DMS53 (cell line): Measurements from ENCODE around the gene GLDC.
"Not testable (repeated sequence)": the region's sequence is repeated elsewhere in the genome, so short reads cannot be mapped to it uniquely, and the experiment has no call there.

Source experiments
- DNase-seq: peaks from one replicate; lab custom pipeline; 2025; lab: John Stamatoyannopoulos, UW

GLDC gene

DNA sequence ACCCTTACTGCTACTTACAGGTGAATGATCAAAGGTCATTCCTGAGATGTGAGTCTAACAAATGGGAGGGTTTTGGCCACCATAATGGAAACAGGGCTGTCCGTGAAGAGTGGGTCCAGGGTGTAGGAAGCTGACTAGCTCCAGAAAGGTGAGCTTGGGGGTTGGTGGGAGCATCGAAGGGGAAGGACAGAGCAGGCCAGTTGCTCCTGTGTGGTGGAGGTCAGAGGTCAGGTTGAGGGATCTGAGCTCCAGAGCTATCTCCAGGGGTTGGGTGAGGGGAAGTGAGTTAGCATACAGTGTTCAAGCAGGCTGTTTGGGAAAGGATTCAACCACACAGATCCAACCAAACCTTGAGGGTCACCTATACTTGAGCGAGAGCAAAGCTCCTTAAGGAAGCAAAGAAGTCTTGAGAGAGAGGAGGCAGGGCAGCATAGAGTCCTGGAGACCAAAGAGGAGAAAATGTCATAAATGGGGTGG lies 18.7 kb upstream of the GLDC start:
- no peak for DNase-seq

DNA sequence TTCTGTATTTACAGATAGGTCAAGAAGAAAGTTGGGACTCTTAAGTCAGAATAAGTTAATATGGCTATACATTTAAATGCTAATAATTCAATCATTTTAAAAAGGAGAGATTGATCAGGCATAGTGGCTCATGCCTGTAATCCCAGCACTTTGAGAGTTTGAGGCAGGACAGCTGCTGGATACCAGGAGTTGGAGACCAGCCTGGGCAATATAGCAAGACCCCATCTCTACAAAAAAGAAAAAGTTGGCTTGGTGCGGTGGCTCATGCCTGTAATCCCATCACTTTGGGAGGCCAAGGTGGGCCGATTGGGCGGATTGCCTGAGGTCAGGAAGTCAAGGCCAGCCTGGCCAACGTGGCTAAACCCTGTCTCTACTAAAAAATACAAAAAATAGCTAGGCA lies 15.0 kb upstream of the GLDC start:
- no peak for DNase-seq

DNA sequence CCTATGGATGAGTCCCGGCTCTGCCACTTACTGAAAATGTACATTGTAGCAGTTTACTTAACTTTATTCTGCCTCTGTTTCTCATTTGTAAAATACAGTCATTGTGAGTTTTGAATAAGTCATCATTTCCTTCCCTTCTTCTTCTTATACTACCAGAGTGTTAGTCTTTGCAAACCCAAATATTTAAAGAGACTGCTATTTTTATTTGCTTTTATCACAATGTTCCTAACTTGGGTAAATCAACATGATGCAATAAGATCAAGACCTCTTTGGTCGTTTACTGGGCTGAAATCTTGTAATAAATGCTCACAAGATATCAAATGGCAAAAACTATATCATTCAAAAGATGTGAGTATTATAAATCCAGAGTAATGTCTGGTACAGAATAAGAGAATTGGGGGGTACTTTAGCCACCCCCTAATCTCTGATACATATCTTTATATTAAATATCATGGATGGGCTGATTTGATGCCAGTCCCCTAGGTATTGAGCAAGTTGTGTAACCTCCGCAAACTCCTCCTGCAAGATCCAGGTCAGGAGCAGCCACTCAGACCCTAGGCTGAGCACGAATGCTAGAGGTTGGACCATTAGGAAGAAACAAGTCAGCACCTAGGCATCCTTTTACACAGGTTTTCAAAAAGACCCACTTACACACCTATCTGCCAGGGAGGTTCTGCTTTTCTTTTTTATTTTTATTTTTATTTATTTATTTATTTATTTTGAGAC lies 13.3 kb upstream of the GLDC start:
- DNase-seq = no peak

DNA sequence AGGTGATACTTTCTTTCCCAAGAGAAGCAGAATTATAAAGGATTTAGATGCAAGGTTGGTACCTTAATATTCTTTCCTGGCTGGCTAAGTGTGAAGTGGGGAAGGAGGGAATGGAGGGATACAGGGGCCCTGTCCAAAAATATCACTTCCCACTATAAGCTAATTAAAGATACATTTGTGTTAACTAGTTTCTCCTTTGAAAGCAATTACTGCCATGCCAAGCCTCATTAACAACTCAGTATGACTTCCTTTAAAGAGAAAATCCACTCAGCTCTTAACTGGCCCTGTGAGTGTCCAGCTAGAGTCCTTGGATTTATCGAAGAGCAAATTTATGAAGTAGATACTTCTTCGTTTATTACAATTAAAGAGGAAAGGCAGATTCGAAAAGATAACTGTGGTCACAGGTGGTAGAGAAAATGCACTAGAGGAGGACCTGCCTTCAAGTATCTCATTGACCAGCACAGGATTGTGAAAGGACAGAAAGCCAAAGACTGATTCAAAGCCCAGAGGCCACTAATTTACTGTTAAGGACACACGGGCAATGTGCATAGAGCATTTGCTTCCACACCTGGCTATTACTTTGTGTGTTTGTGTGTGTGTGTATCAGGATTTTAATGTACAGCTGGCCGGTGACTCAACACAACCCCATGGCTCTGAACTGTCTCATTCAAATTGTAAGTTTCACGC lies 11.2 kb upstream of the GLDC start:
- no peak for DNase-seq

DNA sequence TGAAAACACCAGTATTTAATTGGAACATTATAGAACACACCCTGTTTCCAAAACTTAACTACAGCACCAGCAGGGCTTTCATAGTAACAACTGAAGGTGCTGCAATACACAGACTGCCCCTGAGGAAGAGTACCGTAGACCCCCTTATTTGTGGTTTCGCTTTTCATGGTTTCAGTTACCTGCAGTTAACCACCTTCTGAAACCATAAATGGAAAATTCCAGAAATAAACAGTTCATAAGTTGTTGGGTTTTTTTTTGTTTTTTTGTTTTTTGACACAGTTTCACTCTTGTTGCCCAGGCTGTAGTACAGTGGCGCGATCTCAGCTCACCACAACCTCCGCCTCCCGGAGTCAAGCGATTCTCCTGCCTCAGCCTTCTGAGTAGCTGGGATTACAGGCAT lies 9.5 kb upstream of the GLDC start:
- no peak for DNase-seq

DNA sequence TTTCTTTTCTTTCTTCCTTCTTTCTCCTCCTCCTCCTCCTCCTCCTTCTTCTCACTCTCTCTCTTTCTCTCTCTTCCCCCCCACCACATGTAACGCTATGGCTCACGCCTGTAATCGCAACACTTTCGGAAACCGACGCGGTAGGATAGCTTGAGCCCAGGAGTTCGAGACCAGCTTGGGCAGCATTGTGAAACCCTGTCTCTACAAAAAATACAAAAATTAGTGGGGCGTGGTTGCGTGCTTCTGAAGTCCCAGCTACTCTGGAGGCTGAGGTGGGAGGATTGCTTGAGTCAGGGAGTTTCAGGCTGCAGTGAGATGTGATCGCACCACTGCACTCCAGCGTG lies 736 bp upstream of the GLDC start:
- DNase-seq = peak; percentile 54

DNA sequence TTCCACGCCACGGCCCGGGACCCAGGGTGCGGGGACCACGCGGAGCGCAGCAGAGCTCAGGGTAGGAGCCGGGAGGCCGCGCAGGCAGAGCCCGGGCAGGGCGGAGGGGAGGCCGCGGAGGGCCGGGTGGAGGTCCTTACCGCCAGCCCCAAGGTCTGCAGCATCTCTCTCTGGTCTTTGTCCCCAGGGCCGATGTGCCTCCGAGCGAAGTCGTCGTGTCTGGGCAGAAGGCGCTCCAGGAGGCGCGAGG lies 499 bp downstream of the GLDC start:
- DNase-seq = not testable (repeated sequence)

DNA sequence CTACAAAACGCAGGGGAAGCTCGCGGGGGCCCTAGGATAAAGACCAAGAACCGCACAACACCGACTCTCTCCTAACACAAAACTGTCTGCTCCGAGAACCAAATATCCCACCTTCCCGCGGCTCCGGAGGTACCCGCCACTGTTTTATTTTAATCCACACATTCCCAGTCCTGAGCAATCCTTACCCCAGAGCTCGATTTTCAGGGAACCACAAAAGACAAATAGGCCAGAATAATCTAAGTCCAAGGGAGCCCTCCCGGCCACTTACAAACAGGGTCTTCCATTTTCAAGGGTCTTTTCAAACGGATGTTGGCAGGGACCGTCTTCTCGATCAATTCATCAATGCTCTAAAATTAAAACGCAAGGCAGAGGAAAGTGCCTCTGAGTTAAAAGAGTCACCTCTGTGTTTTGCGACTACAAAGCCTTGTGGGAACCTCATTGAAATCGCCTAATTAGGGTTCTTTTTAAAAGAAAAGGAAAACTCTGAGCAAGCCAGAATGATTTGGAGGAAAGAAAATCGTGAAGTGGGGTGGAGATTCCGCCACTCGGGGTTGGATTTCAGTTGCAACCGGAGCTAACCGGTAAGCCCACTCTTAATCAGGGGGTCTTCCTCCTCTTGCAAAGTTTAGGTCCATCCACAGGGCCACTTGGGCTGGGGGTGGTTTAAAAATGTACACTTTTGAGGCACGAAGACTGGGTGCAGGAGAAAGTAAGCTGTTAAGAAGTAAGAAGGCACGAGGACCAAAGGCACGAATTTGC lies 1.0 kb downstream of the GLDC start:
- no peak for DNase-seq

DNA sequence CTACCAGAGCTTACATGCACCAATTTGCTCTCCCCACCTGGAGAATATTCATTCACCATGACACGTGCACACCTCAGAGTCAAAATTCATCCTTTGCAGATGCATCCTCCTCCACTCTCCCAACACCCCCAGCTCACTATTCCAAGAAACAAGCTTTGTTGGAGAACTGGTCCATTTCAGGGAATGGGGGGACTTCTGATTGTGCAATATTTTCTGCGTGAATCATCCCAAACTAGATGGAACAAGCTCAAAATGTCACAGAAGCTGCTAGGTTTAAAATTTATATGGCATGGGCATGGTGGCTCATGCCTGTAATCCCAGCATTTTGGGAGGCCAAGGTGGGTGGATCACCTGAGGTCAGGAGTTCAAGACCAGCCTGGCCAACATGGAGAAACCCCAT lies 3.6 kb downstream of the GLDC start:
- DNase-seq = no peak

DNA sequence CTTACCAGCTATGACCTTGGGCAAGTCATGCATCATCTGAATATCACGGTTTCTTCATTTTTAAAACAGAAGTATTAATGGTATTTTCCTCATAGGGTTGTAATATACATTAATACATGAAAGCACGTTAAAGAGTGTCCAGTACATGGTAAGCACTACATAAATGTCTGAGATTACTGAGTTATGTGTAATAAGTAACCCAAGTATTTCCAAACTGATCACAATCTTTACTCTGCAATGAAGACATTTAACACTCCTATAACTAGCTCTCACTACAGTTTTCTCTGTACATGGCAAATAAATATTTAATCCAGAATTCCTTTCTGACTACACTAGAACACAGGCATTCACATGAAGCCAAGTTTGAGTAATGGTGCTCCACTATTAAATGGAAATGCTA lies 4.0 kb downstream of the GLDC start:
- DNase-seq = no peak

DNA sequence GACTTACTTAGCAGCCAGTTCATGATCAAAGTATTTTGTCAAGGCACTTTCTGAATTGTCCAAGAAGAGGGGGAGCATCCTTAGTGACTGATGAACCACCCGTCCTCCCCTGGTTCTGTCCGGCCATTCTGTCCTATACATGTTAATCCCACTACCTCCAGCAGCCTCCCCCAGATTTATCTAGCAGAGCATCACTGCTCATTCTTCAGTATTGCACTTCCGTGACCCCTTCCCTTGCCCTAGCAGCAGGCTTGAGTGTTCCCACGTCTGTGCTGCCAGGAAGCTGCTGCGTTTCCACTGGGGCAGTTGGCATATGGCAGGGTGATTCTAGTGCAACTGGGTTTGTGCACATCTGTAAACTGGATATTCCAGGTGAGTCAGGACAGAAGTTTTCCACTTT lies 4.5 kb downstream of the GLDC start:
- no peak for DNase-seq

DNA sequence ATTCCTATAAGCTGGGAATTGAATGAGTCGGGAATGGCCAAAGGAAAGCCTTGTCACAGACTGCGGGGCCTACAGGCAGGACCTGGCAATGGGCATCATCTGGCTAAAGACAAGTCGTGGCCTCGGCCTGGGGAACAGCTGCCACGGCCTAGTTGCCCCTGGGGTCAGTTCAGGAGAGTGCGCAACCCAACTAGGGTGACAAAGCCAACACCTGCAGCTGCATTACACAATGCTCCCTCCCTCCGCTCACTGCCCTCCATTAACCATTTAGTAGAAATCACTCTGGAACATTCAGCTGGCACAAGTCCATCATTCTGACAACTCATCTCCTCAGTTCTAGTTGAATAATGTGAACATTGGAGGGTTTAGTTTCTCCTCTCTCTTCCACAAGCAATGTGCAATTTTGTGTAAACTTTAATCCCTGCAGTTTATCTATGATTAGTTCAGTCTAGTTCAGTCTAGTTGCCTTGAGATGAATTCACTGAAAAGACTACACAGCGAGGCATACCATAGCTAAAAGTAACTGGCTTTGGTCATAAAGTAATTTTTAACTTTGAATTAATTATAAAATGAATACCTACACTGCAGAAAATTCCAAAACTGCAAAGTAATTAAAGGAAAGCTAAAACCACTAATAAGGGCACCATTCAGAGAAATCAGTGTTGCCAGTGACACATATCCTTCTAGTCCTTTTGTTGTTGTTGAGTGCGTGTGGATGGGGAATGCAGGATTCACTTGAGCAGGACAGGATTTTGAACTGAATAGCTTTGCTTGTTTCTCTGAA lies 5.1 kb downstream of the GLDC start:
- no peak for DNase-seq

DNA sequence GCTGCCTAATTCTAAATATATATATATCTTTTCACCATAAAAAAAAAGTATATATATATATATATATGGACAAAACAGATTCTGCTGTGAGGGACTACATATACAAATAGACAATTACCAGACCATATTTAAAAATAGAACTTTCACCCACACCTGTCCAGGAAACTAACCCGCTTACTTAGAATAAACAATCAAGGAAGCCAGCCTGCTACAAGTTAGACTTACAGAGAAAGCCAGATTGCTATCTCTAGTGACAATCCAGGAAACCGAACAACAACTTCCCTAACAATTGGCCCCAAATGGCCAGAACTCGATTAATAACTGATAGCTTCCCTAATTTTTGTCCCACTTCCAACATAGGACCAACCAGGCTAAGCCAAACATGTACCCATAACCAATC lies 5.9 kb downstream of the GLDC start:
- DNase-seq = no peak

DNA sequence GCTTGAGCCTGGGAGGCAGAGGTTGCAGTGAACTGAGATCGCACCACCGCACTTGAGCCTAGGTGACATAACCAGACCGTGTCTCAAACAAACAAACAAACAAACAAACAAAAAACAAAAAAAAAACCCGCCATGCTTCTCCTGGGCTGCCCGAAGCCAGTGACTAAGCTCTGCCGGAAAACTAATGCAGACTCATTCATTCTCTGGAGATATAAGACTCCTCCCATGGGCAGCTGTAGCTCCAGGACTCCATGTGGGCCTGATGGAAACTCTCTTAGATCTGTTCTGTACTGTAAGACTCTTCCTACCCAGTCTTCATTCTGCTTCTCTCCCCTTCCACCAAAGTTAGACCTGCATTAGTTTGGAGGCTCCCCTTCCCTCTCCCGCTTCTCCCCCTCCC lies 11.1 kb downstream of the GLDC start:
- DNase-seq = no peak

DNA sequence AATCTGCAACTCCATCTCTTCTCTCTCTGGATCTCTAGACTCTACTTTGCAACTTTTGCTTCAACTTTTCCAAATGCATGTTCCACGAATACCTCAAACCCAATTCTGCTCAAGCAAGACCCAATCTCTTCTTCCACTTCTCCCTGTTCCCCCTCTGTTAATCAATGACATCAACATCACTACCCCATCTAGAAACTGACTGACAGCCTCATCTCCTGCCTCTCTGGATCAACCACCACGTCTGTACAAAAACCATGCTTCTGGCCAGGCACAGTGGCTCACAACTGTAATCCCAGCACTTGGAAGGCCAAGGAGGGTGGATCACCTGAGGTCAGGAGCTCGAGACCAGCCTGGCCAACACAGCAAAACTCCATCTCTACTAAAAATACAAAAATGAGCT lies 12.2 kb downstream of the GLDC start:
- DNase-seq = no peak

DNA sequence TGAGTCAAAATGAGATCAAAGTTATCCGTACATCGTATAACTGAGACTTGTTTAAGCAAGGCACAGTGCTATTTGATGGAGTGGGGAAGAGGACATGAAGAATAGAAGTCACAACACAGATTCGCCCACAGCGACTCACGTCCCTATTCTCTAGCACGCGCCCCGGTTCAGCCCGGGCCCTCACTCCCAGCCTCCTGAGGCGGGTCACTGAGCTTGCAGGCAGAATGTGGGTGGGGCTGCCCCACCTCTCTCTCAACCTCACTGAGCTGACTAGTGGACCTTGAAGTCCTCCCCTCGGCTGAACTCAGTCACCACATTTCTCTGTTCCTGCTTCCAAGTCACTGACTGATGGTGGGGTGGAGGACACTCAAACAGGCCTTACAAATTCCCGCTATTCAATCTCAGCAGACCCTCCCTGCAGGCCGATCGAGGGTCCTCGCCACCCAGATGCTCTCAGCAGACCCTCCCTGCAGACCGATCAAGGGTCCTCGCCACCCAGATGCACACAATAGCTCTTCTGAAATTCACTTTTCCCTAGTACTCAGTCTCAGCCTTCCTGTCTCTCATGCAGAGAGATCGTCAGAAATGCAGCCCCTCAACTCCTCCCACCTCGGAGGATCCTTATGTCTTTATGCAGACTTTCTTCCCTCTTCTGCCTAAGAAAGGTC lies 12.9 kb downstream of the GLDC start:
- no peak for DNase-seq

DNA sequence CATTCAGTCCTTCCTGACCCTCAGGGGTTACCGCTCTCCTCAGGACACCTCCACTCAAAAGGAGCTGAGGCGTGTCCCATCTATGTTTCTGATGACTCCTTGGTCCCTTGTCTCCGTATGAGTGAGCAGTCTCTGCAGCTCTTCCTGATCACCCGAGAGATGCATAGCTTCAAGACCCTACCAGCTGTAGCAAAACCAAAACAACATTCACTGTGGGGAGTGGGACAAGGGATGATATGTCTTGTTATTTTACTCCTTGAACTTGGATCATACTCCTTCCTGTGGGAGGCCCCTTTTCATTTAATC lies 14.4 kb downstream of the GLDC start:
- no peak for DNase-seq

DNA sequence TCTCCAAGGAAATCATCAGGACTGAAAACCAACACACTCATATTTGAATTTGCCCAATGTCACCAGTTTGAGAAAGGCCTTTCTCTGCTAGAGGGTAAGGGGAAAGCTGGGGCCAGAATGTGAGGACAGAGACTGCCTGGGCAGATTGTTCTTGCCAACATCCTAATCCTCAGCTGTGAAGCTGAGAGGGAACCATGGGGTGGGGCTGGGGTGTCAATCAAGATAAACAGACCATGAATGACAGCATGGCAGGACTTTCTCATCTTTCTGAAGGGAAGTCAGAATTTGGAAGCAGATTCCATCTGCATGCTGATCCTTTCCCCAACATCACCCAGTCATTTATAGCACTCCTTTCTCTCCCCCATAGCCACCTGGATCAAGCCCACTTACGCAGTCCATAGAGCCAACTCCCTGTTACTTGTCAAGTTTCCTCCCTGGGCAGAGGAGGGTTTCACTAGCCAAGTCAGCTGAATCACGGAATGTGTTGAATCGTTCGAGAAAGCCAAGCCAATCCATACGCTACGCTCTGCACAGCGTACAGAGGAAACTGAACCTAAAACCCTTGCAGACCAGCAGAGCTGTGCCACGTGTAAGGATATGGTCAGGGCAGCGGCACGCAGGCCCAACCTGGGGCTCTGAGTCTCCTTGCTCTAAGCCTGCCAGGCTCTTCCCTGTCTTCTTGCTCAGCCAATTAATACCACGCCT lies 14.9 kb downstream of the GLDC start:
- no peak for DNase-seq

DNA sequence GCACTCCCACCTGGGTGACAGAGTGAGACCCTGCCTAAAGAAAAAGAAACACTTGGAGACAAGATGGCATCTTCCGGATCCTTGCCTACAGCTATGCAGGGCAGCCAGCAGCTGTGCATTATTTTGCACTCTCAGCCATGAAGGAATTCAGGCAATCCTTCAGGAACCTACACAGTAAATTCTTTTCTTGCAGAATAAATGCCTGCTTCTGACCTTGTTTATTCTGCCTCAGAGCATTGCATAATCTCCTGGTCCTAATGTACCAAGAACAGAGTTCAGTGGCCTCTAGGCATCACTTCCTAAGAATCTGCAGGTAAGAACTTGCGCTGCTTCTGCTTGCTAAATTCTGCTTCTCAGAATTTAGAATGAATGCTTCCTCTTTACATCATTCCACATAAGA lies 16.8 kb downstream of the GLDC start:
- no peak for DNase-seq

DNA sequence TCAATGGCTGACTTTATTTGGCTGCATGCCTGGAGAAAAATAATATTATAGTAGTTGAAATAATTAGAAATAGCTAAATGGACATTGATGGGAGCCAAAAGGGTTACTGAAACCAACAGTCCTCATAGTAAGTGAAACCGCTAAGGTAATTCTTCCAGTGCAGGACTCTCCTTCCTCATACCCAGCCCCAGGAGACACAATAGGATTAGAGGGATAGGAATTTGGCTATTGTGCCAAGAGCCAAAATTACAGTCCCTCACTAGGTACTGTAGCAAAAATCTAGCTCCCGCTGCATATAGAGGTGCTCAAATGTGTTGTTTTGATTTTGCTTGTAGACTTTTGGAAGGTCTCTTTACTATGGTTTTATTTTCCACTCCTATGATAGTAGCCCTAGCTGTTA lies 20.2 kb downstream of the GLDC start:
- DNase-seq = no peak

DNA sequence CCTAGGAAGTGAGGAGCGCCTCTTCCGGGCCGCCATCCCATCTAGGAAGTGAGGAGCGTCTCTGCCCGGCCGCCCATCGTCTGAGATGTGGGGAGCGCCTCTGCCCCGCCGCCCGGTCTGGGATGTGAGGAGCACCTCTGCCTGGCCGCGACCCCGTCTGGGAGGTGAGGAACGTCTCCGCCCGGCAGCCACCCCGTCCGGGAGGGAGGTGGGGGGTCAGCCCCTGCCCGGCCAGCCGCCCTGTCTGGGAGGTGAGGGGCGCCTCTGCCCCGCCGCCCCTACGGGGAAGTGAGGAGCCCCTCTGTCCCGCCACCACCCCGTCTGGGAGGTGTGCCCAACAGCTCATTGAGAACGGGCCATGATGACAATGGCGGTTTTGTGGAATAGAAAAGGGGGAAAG lies 22.7 kb downstream of the GLDC start:
- not testable (repeated sequence) for DNase-seq

DNA sequence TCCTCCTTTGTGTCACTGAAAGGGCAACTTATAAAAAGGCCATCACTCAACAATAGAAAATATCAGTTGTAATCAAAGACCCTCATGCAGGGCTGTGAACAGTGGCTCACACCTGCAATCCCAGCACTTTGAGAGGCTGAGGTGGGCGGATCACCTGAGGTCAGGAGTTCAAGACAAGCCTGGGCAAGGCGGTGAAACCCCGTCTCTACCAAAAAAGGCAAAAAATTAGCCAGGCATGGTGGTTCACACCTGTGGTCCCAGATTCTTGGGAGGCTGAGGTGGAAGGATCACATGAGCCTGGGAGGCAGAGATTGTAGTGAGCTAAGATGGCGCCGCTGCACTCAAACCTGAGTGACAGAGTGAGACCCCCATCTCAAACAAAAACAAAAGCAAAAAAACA lies 24.7 kb downstream of the GLDC start:
- DNase-seq = no peak
